ENCODE results near the gene VWDE.

VWDE gene

DNA sequence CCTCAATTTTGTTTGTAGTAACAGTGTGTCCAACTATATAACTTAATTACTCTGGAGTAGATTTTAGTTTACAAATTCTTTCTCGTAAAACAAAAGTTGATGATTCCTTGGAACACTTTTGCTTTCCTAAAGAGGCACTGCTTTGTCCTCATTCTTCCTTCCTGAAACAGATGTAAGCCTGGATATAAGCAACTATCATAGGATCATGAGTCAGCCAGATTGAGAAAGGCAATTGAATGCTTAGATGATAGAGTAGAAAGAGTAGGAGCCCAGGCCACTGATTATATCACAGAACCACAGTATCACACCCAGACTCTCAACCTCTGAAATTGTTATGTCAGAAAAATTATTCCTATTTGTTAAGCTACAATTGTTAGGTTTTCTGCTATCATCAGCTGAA is 122.6 kb downstream of the VWDE start:
- DNase-seq = no peak

Data from NCI-H1436 (cell line).